BJ (cell line): ENCODE data around the gene NANOGP8. TPM values are rescaled to one million over a fixed set of nuclear protein-coding genes. Genes with fewer than 3 reads are reported as not detected.

Experiments used
- CTCF ChIA-PET: fragments of 350-600 bp; formaldehyde crosslinking; extraction: SDS; loops from one replicate; lab custom pipeline; 2021; ENCODE audit warnings: antibody characterized with exemption, inconsistent platforms; lab: Yijun Ruan, JAX
- POLR2A ChIA-PET: fragments of 300-600 bp; sonication (Branson Sonifier 250); formaldehyde crosslinking; extraction: SDS; loops from one replicate; lab custom pipeline; 2021; ENCODE audit warnings: antibody characterized with exemption; lab: Charles Lee
- DNase-seq: peaks from one replicate; pipeline ENCODE4 v3.0.0-alpha.2; 2011; ENCODE audit warnings: low read depth
- H3K27me3 ChIP-seq: 2 replicates; pipeline ENCODE4 v1.6.0; 2011; ENCODE audit warnings: low read length; ENCODE audit not compliant: control insufficient read depth, insufficient read depth
- H3K36me3 ChIP-seq: 2 replicates; pipeline ENCODE4 v1.5.1; 2011; ENCODE audit warnings: low read length; ENCODE audit not compliant: control insufficient read depth, insufficient read depth
- H3K4me3 ChIP-seq: 2 replicates; pipeline ENCODE4 v1.5.1; 2011; ENCODE audit warnings: low read depth, mild to moderate bottlenecking, control low read depth, low read length
- CTCF ChIP-seq: IDR thresholded peaks from 2 replicates; pipeline ENCODE4 v1.5.1; 2011; ENCODE audit warnings: low read depth, mild to moderate bottlenecking, control low read depth, inconsistent platforms, low read length, moderate library complexity; ENCODE audit not compliant: insufficient read depth
- polyA plus RNA-seq: library from polyadenylated mRNA; depleted of rRNA; stranded (reverse); fragments of >200 nt; gene quantifications from 2 replicates; pipeline ENCODE4 v1.2.3, GENCODE V29; 2011

NANOGP8 gene
- polyA plus RNA-seq, 1 experiment = not detected

DNA sequence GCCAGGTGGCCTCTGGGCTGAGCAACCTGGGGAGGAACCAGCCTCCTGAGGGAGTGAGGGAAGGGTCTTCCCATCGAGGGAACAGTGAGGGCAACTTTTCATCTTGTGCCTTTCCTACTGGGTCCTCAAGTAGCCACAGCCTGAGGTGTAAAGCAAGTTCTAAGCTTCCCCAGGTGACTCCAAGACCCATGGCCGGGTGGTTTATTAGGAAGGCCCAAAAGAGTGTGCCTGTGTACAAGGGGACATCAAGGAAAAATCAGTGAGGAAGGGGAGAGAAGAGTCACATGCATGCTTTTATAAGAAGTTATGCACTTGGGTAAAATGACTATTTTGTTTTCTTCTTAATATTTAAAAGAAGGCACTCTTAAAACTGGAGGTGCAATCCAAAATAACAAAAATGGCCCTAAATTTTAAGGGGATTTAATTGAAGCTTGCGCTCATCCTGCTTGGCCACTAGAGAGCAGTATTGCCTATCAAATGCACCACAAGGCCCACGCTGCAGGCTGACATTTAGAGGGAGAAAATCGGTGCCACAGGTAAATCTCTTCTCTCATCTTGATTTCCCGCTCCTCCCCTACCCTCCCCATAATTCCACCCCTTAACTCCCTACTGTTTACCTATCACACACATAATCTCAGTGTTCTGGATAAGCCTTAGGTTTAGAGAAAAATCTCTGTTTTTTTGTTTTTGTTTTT lies 6.7 kb downstream of the NANOGP8 start:
- DNase-seq = no peak
- peak; percentile 76 for TF ChIP-seq CTCF
- POLR2A ChIA-PET = no interaction called here
- Histone ChIP-seq H3K4me3 (no peak overlapping the region), H3K27me3 (no peaks in the 10 kb centered on the region), H3K36me3 (no peaks in the 10 kb centered on the region)
- CTCF ChIA-PET = interaction anchor here (0.7 to 5.8 kb wide), 13 partner anchors 9 to 457 kb away, joined by 3 to 56 read pairs (median 4); no protein-coding TSS in a partner anchor

DNA sequence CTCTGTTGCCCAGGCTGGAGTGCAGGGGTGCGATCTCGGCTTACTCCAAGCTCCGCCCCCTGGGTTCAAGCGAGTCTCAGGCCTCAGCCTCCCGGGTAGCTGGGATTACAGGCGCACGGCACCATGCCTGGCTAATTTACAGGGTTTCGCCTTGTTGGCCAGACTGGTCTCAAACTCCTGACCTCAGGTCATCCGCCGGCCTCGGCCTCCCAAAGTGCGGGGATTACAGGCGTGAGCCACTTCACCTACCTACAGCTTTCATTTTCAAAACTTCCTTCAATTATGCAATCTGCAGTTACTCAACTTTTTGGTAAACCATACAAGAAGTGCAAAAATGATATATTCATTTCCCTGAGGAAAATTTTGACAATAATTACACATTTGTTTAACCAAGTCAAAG lies 14.0 kb downstream of the NANOGP8 start:
- Histone ChIP-seq H3K4me3 (no peak overlapping the region), H3K36me3 (no peaks in the 10 kb centered on the region), H3K27me3 (no peaks in the 10 kb centered on the region)
- ChIA-PET CTCF (interaction anchor here (0.6 to 0.8 kb wide), 2 partner anchors 11 to 102 kb away, joined by 3 read pairs; partner anchors contain the start of gene AQR), POLR2A (interaction anchor here (0.7 kb wide), 1 partner anchor 1430 kb away, joined by 7 read pairs; no protein-coding TSS in a partner anchor)
- no peak for TF ChIP-seq CTCF
- DNase-seq = no peak

DNA sequence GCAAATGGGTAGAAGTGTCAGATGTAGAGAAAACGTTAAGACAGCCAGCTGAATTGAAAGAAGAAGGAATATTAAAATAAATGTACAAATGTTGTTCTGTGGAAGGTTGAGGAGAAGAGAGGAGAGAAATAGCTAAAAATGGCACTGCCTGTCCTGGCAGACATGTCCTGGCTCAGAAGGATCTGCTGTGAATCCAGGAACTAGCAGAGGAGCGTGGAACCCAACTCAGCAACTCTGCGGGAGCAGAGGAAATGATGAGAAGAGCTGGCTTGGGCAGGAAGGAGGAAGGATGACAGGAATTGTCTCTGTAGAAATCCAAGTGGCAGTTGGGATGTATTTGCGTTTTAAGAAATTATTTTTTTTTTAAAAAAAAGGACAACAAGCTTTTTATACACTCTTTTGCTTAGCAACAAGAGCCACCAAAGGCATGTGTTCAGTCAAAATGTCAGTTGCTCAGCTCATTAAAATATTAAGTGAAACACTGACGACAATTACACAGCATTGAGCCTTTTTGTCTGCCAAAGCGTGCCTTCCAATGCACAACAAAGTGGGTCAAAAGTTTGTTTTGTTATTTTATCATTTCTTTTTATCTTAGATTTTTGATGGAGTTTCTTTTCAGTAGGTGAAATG lies 16.1 kb downstream of the NANOGP8 start:
- no peak for TF ChIP-seq CTCF
- no peak for DNase-seq
- Histone ChIP-seq H3K27me3 (no peaks in the 10 kb centered on the region), H3K4me3 (no peak overlapping the region), H3K36me3 (no peaks in the 10 kb centered on the region)
- ChIA-PET POLR2A (no interaction called here), CTCF (interaction anchor here (1.3 kb wide), 1 partner anchor 9 kb away, joined by 6 read pairs; no protein-coding TSS in a partner anchor)

DNA sequence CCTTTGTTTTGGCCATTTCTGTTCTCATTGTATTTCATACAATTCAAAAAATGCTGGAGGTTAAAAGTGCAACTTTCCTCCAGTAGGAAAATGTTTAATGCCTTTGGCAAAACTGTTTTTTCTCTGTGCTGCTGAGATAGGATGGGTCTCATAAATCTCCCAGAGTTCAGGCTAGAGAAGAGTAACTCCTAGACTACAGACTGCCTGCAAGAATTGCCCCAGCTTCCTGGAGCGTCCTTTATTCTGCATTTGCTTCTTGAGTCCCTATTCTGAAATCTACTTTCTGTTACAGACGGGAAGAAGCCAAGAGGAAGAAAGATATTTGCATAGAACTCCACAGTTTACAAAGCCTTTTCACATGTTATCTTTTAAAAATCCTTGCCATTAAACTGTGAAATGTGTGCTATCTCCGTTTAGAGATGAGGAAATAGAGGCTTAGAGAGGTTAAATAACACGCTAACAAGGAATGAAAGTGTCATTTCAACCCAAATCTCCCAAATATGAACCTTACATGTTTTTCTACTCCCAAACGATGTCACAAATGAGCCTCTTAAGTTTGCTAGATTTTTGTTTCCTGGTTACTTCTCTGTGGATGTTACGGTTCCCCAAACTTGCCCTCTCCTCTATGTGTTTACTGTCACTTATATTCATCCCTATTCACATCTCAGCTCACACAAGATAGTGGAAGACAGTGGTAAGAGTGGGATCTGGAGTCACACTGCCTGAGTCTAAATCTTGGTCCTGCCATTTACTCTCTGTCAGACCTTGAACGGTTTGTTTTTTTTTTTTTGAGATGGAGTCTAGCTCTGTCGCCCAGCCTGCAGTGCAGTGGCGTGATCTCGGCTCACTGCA lies 17.4 kb downstream of the NANOGP8 start:
- POLR2A ChIA-PET = interaction anchor here (0.6 kb wide), 1 partner anchor 98 kb away, joined by 3 read pairs; the partner anchor contains the start of gene AQR
- H3K27me3 ChIP-seq = no peaks in the 10 kb centered on the region
- no peak for DNase-seq
- no peaks in the 10 kb centered on the region for H3K36me3 ChIP-seq
- CTCF ChIA-PET = interaction anchor here (1.2 kb wide), 1 partner anchor 11 kb away, joined by 3 read pairs; no protein-coding TSS in a partner anchor
- TF ChIP-seq CTCF = no peak
- H3K4me3 ChIP-seq = no peak overlapping the region

GRCh38 chr15:35066094-35066493 lies 19.0 kb downstream of the NANOGP8 start:
- H3K36me3 ChIP-seq = no peaks in the 10 kb centered on the region
- no peaks in the 10 kb centered on the region for H3K27me3 ChIP-seq
- no peak for DNase-seq
- H3K4me3 ChIP-seq = no peak overlapping the region
- CTCF ChIA-PET = interaction anchor here (0.9 kb wide), 1 partner anchor 10 kb away, joined by 5 read pairs; no protein-coding TSS in a partner anchor
- POLR2A ChIA-PET = no interaction called here
- TF ChIP-seq CTCF = no peak
